ENCODE measurements around the gene TNFRSF9.

- TF ChIP-seq POLR2AphosphoS5 (IDR thresholded peaks at IDR 0.05) (no peak), CTCF (IDR thresholded peaks at IDR 0.05) (no peak), EP300 (IDR thresholded peaks at IDR 0.05) (no peak), POLR2A (IDR thresholded peaks at IDR 0.05) (no peak)
These were observed 40.3 kb upstream of the TNFRSF9 start for GRCh38 chr1:7980984-7981383.

All from stomach (tissue), 4 donors.